Fibroblast of skin of back (primary cell): ENCODE data around the gene PSMG1.

ENCODE experiments used
- DNase-seq: peaks from one replicate; pipeline ENCODE4 v3.0.0-alpha.2; 2013

The PSMG1 gene

GRCh38 chr21:39156024-39156423 lies 27.2 kb downstream of the PSMG1 start:
- peak; percentile 97 for DNase-seq

GRCh38 chr21:39155578-39155977 lies 27.7 kb downstream of the PSMG1 start:
- DNase-seq: no peak

GRCh38 chr21:39153842-39154241 lies 29.4 kb downstream of the PSMG1 start:
- no peak for DNase-seq

- DNase-seq: no peak
Observed at GRCh38 chr21:39153373-39153772, 29.9 kb downstream of the PSMG1 start.

- no peak for DNase-seq
Observed at GRCh38 chr21:39152271-39152670, 31.0 kb downstream of the PSMG1 start.

- DNase-seq: no peak
Observed at GRCh38 chr21:39150877-39151276, 32.4 kb downstream of the PSMG1 start.

- no peak for DNase-seq
Observed at GRCh38 chr21:39150316-39150715, 32.9 kb downstream of the PSMG1 start.

GRCh38 chr21:39149882-39150281 lies 33.4 kb downstream of the PSMG1 start:
- DNase-seq: no peak

- no peak for DNase-seq
Observed at GRCh38 chr21:39148975-39149374, 34.3 kb downstream of the PSMG1 start.

GRCh38 chr21:39144191-39144590 lies 39.1 kb downstream of the PSMG1 start:
- DNase-seq: no peak

GRCh38 chr21:39142972-39143371 lies 40.3 kb downstream of the PSMG1 start:
- no peak for DNase-seq

- no peak for DNase-seq
Observed at GRCh38 chr21:39141502-39141901, 41.7 kb downstream of the PSMG1 start.

- DNase-seq: peak; percentile 64
Observed at GRCh38 chr21:39137248-39138178, 45.7 kb downstream of the PSMG1 start.

GRCh38 chr21:39136711-39137110 lies 46.5 kb downstream of the PSMG1 start:
- peak; percentile 65 for DNase-seq

- DNase-seq: peak; percentile 58
Observed at GRCh38 chr21:39136138-39136537, 47.1 kb downstream of the PSMG1 start.

GRCh38 chr21:39134288-39134810 lies 48.9 kb downstream of the PSMG1 start:
- DNase-seq: no peak

GRCh38 chr21:39132248-39132647 lies 51.0 kb downstream of the PSMG1 start:
- no peak for DNase-seq

GRCh38 chr21:39131791-39132190 lies 51.5 kb downstream of the PSMG1 start:
- DNase-seq: no peak

GRCh38 chr21:39127506-39127905 lies 55.7 kb downstream of the PSMG1 start:
- no peak for DNase-seq

GRCh38 chr21:39126486-39126806 lies 56.8 kb downstream of the PSMG1 start:
- DNase-seq: no peak

GRCh38 chr21:39125752-39126485 lies 57.3 kb downstream of the PSMG1 start:
- peak; percentile 73 for DNase-seq
